ENCODE results near the gene MAP3K4. TPM values are rescaled to one million over a fixed set of nuclear protein-coding genes. Genes with fewer than 3 reads are reported as not detected.

Gene MAP3K4
- polyA plus RNA-seq, 3 donors, result 3.2 to 12.3 (median 3.5) TPM

DNA sequence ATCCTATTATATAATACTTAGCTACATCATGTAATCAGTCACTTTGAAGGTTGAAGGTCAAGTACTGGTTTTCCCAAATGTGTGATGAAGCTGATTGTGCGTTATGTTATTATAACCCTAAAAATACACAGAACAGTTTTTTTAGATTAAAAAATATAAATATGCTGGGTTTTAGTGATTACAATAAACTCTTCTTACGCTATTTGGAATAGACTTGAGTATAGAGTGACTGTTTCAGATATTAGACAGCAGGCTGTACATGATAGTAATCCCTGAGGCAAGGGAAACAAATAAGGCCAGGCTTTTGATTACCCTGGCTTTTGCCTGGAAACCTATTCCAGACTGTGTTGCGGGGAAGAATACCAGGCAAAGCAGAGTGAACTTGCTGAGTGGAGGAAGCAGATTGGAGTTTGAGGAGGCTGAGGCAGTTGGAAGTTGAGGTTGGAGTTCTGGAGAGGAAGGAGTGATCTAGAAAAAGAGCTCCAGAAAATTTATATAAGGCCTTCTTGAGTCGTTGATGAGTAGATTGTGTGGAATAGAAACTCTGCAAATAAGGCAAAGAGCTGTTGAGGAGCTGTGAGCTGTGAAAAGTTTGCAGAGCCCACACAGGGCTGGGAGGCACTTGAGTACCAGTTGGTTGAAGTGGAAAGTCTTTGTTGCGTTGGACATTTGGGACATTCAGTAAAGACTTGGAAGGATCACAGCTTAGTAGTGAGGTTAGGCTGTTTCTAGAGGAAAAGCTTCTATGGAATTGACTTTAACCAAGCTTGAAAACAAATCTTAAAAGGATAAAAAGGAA is 26.4 kb downstream of the MAP3K4 start:
- Histone ChIP-seq H4K20me1 (ENCODE audit: insufficient read depth, low read length) (peaks cover 54% of the 10 kb centered on the region), H3K36me3 (replicated peaks in 1 of 2; ENCODE audit: control insufficient read depth in 1 of 2, insufficient read depth in 2 of 2, low read length in 2 of 2) (peaks cover 6 to 11% of the 10 kb centered on the region in 2 donors), H3K27ac (ENCODE audit: low read depth in 1 of 2, low read length in 2 of 2) (no peak overlapping the region), H3K4me3 (replicated peaks in 1 of 3; ENCODE audit: low read depth in 2 of 3, low read length in 3 of 3) (no peak overlapping the region), H3K27me3 (ENCODE audit: control insufficient read depth in 2 of 2, insufficient read depth in 2 of 2, low read length in 2 of 2) (no peaks in the 10 kb centered on the region), H2AFZ (ENCODE audit: insufficient read depth, low read depth, low read length, poor library complexity, severe bottlenecking) (no peak overlapping the region), H3K4me2 (replicated peaks; ENCODE audit: extremely low read depth, low read length, poor library complexity, severe bottlenecking) (no peak overlapping the region), H3K9ac (ENCODE audit: insufficient read depth, low read length, poor library complexity, severe bottlenecking) (no peak overlapping the region), H3K4me1 (ENCODE audit: control insufficient read depth in 1 of 2, insufficient read depth in 2 of 2, low read length in 2 of 2) (peaks cover 3 to 5% of the 10 kb centered on the region in 2 donors), H3K79me2 (ENCODE audit: insufficient read depth, low read length) (peaks cover 76% of the 10 kb centered on the region), H3K9me3 (replicated peaks in 1 of 2; ENCODE audit: control insufficient read depth in 1 of 2, insufficient read depth in 1 of 2, low read length in 2 of 2) (no peaks in the 10 kb centered on the region)
- Mint-ChIP-seq H3K27ac (no peak overlapping the region), H3K36me3 (peaks cover 10 to 19% of the 10 kb centered on the region in 2 donors), H3K27me3 (ENCODE audit: low read depth in 3 of 3) (no peaks in the 10 kb centered on the region), H3K4me1 (peaks cover 9% of the 10 kb centered on the region), H3K4me3 (no peak overlapping the region), H3K9me3 (peaks cover 0 to 4% (median 2%) of the 10 kb centered on the region in 7 donors)
- no peak for DNase-seq
- TF ChIP-seq, protein P1, sequence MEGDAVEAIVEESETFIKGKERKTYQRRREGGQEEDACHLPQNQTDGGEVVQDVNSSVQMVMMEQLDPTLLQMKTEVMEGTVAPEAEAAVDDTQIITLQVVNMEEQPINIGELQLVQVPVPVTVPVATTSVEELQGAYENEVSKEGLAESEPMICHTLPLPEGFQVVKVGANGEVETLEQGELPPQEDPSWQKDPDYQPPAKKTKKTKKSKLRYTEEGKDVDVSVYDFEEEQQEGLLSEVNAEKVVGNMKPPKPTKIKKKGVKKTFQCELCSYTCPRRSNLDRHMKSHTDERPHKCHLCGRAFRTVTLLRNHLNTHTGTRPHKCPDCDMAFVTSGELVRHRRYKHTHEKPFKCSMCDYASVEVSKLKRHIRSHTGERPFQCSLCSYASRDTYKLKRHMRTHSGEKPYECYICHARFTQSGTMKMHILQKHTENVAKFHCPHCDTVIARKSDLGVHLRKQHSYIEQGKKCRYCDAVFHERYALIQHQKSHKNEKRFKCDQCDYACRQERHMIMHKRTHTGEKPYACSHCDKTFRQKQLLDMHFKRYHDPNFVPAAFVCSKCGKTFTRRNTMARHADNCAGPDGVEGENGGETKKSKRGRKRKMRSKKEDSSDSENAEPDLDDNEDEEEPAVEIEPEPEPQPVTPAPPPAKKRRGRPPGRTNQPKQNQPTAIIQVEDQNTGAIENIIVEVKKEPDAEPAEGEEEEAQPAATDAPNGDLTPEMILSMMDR (IDR thresholded peaks at IDR 0.05), result no peak
- 94% methylated on average over 3 of the region's 5 CpGs for WGBS (ENCODE audit: insufficient coverage)
- intact Hi-C loops (cut with micrococcal nuclease), result no loop called here

DNA sequence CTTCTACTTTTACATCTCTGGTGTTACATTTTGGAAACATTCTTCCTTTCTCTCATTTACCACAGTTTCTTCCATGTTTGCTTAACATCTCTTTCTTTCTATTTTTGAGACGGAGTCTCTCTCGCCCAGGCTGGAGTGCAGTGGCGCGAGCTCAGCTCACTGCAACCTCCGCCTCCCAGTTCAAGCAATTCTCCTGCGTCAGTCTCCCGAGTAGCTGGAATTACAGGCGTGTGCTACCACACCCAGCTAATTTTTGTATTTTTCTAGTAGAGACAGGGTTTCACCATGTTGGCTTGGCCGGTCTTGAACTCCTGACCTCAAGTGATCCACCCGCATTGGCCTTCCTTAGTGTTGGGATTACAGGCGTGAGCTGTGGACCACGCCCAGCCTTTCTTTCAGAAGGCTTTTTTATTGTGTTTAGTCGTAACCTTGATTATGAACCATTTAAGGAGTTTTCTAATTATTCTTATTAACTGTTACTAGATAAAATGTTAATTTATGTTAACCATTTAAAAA is 27.8 kb downstream of the MAP3K4 start:
- Histone ChIP-seq H3K79me2 (ENCODE audit: insufficient read depth, low read length) (peaks cover 71% of the 10 kb centered on the region), H3K4me3 (replicated peaks in 1 of 3; ENCODE audit: low read depth in 2 of 3, low read length in 3 of 3) (no peak overlapping the region), H4K20me1 (ENCODE audit: insufficient read depth, low read length) (peaks cover 41% of the 10 kb centered on the region), H3K27me3 (ENCODE audit: control insufficient read depth in 2 of 2, insufficient read depth in 2 of 2, low read length in 2 of 2) (no peaks in the 10 kb centered on the region), H3K4me2 (replicated peaks; ENCODE audit: extremely low read depth, low read length, poor library complexity, severe bottlenecking) (no peak overlapping the region), H3K27ac (ENCODE audit: low read depth in 1 of 2, low read length in 2 of 2) (no peak overlapping the region), H3K4me1 (ENCODE audit: control insufficient read depth in 1 of 2, insufficient read depth in 2 of 2, low read length in 2 of 2) (no peaks in the 10 kb centered on the region), H3K9ac (ENCODE audit: insufficient read depth, low read length, poor library complexity, severe bottlenecking) (no peak overlapping the region), H3K9me3 (replicated peaks in 1 of 2; ENCODE audit: control insufficient read depth in 1 of 2, insufficient read depth in 1 of 2, low read length in 2 of 2) (no peaks in the 10 kb centered on the region), H2AFZ (ENCODE audit: insufficient read depth, low read depth, low read length, poor library complexity, severe bottlenecking) (no peak overlapping the region), H3K36me3 (replicated peaks in 1 of 2; ENCODE audit: control insufficient read depth in 1 of 2, insufficient read depth in 2 of 2, low read length in 2 of 2) (peaks cover 6 to 11% of the 10 kb centered on the region in 2 donors)
- 95% methylated on average over 9 of the region's 13 CpGs for WGBS (ENCODE audit: insufficient coverage)
- peaks cover 0 to 4% (median 2%) of the 10 kb centered on the region in 7 donors for H3K9me3 Mint-ChIP-seq
- peaks cover 2% of the 10 kb centered on the region for H3K4me1 Mint-ChIP-seq
- peaks cover 10 to 19% of the 10 kb centered on the region in 2 donors for H3K36me3 Mint-ChIP-seq
- intact Hi-C loops (cut with micrococcal nuclease), result no loop called here
- TF ChIP-seq, protein P1 (IDR thresholded peaks at IDR 0.05), result no peak
- H3K4me3 Mint-ChIP-seq, result no peak overlapping the region
- no peak for DNase-seq
- H3K27ac Mint-ChIP-seq, result peak overlapping the region in 4 of 7 donors; percentile 4 to 61 (median 40)
- no peaks in the 10 kb centered on the region for H3K27me3 Mint-ChIP-seq (ENCODE audit: low read depth in 3 of 3)

Measured in CD14-positive monocyte (primary cell).